Chondrocyte (in vitro differentiated cells): ENCODE data around the gene ZCCHC3. TPM values are rescaled to one million over a fixed set of nuclear protein-coding genes. Genes with fewer than 3 reads are reported as not detected.

ENCODE experiments used
- DNase-seq: peaks from one replicate; pipeline ENCODE4 v3.0.0; 2021; ENCODE audit warnings: mixed read lengths, low spot score
- H3K27ac Mint-ChIP-seq: one replicate; pipeline ENCODE4 v1.8.0; 2021; ENCODE audit warnings: mild to moderate bottlenecking, moderate library complexity, mixed read lengths; ENCODE audit not compliant: unreplicated experiment
- H3K27me3 Mint-ChIP-seq: 2 replicates; pipeline ENCODE4 v1.8.0; 2021; ENCODE audit warnings: low read depth, mixed read lengths
- H3K36me3 Mint-ChIP-seq: 2 replicates; pipeline ENCODE4 v1.8.0; 2021; ENCODE audit warnings: low read depth, mixed read lengths
- H3K4me1 Mint-ChIP-seq: 2 replicates; pipeline ENCODE4 v1.8.0; 2021; ENCODE audit warnings: low read depth, mild to moderate bottlenecking, mixed read lengths
- H3K4me3 Mint-ChIP-seq: one replicate; pipeline ENCODE4 v1.8.0; 2021; ENCODE audit warnings: mild to moderate bottlenecking, moderate library complexity, mixed read lengths; ENCODE audit not compliant: unreplicated experiment
- H3K9me3 Mint-ChIP-seq: 2 replicates; pipeline ENCODE4 v1.8.0; 2021; ENCODE audit warnings: low read depth, mixed read lengths
- CTCF ChIP-seq: fragments of 200-600 bp; sonication (generic); IDR thresholded peaks from 2 replicates; pipeline ENCODE4 v1.5.0; 2021; ENCODE audit warnings: antibody characterized with exemption, mild to moderate bottlenecking, moderate library complexity
- total RNA-seq: library from RNA; stranded (reverse); gene quantifications from 3 replicates; pipeline ENCODE4 v1.2.1, GENCODE V29; 2021

The ZCCHC3 gene
- total RNA-seq, 1 donor from 2014 or later = 18.6 TPM

GRCh38 chr20:275791-276190, 21.6 kb upstream of the ZCCHC3 start:
- Mint-ChIP-seq H3K9me3 (no peaks in the 10 kb centered on the region), H3K27ac (no peak overlapping the region), H3K27me3 (no peaks in the 10 kb centered on the region), H3K36me3 (peaks cover 26% of the 10 kb centered on the region), H3K4me3 (no peak overlapping the region), H3K4me1 (no peaks in the 10 kb centered on the region)
- no peak for TF ChIP-seq CTCF
- DNase-seq = no peak

- no peak overlapping the region for H3K4me3 Mint-ChIP-seq
- H3K9me3 Mint-ChIP-seq = no peaks in the 10 kb centered on the region
- TF ChIP-seq CTCF = no peak
- peaks cover 29% of the 10 kb centered on the region for H3K36me3 Mint-ChIP-seq
- H3K4me1 Mint-ChIP-seq = no peaks in the 10 kb centered on the region
- H3K27me3 Mint-ChIP-seq = no peaks in the 10 kb centered on the region
- H3K27ac Mint-ChIP-seq = no peak overlapping the region
- no peak for DNase-seq
Measured at GRCh38 chr20:276620-277495, 20.5 kb upstream of the ZCCHC3 start.

GRCh38 chr20:277496-277781, 19.9 kb upstream of the ZCCHC3 start:
- Mint-ChIP-seq H3K27ac (no peak overlapping the region), H3K4me3 (no peak overlapping the region), H3K4me1 (no peaks in the 10 kb centered on the region), H3K27me3 (no peaks in the 10 kb centered on the region), H3K36me3 (peaks cover 30% of the 10 kb centered on the region), H3K9me3 (no peaks in the 10 kb centered on the region)
- no peak for DNase-seq
- no peak for TF ChIP-seq CTCF

- Mint-ChIP-seq H3K9me3 (no peaks in the 10 kb centered on the region), H3K4me1 (no peaks in the 10 kb centered on the region), H3K27ac (no peak overlapping the region), H3K27me3 (no peaks in the 10 kb centered on the region), H3K4me3 (no peak overlapping the region), H3K36me3 (peaks cover 30% of the 10 kb centered on the region)
- no peak for DNase-seq
- TF ChIP-seq CTCF = no peak
Measured at GRCh38 chr20:278181-278580, 19.2 kb upstream of the ZCCHC3 start.

GRCh38 chr20:278607-279571, 18.5 kb upstream of the ZCCHC3 start:
- Mint-ChIP-seq H3K4me3 (no peak overlapping the region), H3K9me3 (no peaks in the 10 kb centered on the region), H3K4me1 (no peaks in the 10 kb centered on the region), H3K36me3 (peaks cover 33% of the 10 kb centered on the region), H3K27me3 (no peaks in the 10 kb centered on the region), H3K27ac (no peak overlapping the region)
- no peak for TF ChIP-seq CTCF
- DNase-seq = no peak
